Mucosa of descending colon (tissue), 3 donors: ENCODE results near the gene HOXC6. TPM values are rescaled to one million over a fixed set of nuclear protein-coding genes. Genes with fewer than 3 reads are reported as not detected.

ENCODE experiments used
- ATAC-seq: fragments of 200-7000 bp; cut with Tn5 transposase; one replicate; pipeline ENCODE4 v1.9.1; 2020; ENCODE audit warnings: mild to moderate bottlenecking, moderate library complexity
- DNase-seq, 3 donors: peaks; one replicate each; pipeline ENCODE4 v3.0.0-alpha.2; 2020
- H3K36me3 ChIP-seq: fragments of 200-600 bp; one replicate; pipeline ENCODE4 v1.8.0; 2021; ENCODE audit warnings: low read depth, mild to moderate bottlenecking
- H3K4me1 ChIP-seq: fragments of 200-600 bp; one replicate; pipeline ENCODE4 v1.8.0; 2021; ENCODE audit warnings: low read depth, mild to moderate bottlenecking
- H3K4me3 ChIP-seq: fragments of 200-600 bp; one replicate; pipeline ENCODE4 v1.8.0; 2021; ENCODE audit warnings: mild to moderate bottlenecking
- H3K9me3 ChIP-seq: fragments of 200-600 bp; one replicate; pipeline ENCODE4 v1.8.0; 2021; ENCODE audit warnings: mild to moderate bottlenecking
- CTCF ChIP-seq: fragments of 200-600 bp; IDR thresholded peaks from one replicate; pipeline ENCODE4 v1.8.0; 2022; ENCODE audit warnings: antibody characterized with exemption, mild to moderate bottlenecking
- intact Hi-C, 2 donors: fragments of 100-400 bp; cut with DNase I in 1 of 2; cut with micrococcal nuclease in 1 of 2; formaldehyde crosslinking; loops; one replicate each; pipeline versions ENCODE4 v1.11.0 to v1.11.1; 2022; cut with DNase I, micrococcal nuclease
- total RNA-seq, 3 donors: library from RNA; stranded (reverse); fragmentation: NEBNext Ultra II Directional in 2 of 3; extraction: Animal tissue kit (Norgen Biotek cat#: 25700) in 2 of 3; gene quantifications; one replicate each; pipeline versions ENCODE4 v1.2.1 to v1.2.4, GENCODE V29; 2021 to 2023
- donor health status: DM: no; HTN: no; CAD: no; lungs with moderate emphysema.
- donor health status: DM: no; HTN: no; CAD: no.
- donor health status: DM: no; HTN: yes; CAD: no.

The HOXC6 gene
- total RNA-seq, 3 donors from 2014 or later, result 0.22 to 0.32 TPM; not detected in 1

- intact Hi-C loops, result no loop called here
- peaks cover 30% of the 10 kb centered on the region for H3K4me1 ChIP-seq
- DNase-seq (peak in 1 of 3 donors; percentile 37), ATAC-seq (no peak)
- H3K36me3 ChIP-seq, result no peaks in the 10 kb centered on the region
- no peak overlapping the region for H3K4me3 ChIP-seq
- no peaks in the 10 kb centered on the region for H3K9me3 ChIP-seq
- no peak for TF ChIP-seq CTCF
These were observed 34.3 kb upstream of the HOXC6 start for GRCh38 chr12:53994009-53994263.

- no peak for TF ChIP-seq CTCF
- DNase-seq, result peak in 1 of 3 donors; percentile 38
- Histone ChIP-seq H3K4me3 (no peak overlapping the region), H3K9me3 (no peaks in the 10 kb centered on the region), H3K4me1 (peaks cover 28% of the 10 kb centered on the region), H3K36me3 (no peaks in the 10 kb centered on the region)
- intact Hi-C loops, result no loop called here
- peak; percentile 9 for ATAC-seq
These were observed 33.8 kb upstream of the HOXC6 start for GRCh38 chr12:53994264-53995001.

- peaks cover 30% of the 10 kb centered on the region for H3K4me1 ChIP-seq
- ATAC-seq (peak; percentile 6), DNase-seq (peak in 1 of 3 donors; percentile 30)
- TF ChIP-seq CTCF, result no peak
- H3K4me3 ChIP-seq, result no peak overlapping the region
- no peaks in the 10 kb centered on the region for H3K36me3 ChIP-seq
- no peaks in the 10 kb centered on the region for H3K9me3 ChIP-seq
- intact Hi-C loops, result no loop called here
These were observed 33.2 kb upstream of the HOXC6 start for GRCh38 chr12:53995002-53995377.

GRCh38 chr12:53995378-53996239 is 32.6 kb upstream of the HOXC6 start:
- peak; percentile 13 to 51 (median 33) for DNase-seq
- no peaks in the 10 kb centered on the region for H3K9me3 ChIP-seq
- no peaks in the 10 kb centered on the region for H3K36me3 ChIP-seq
- ATAC-seq, result peak; percentile 57
- no peak for TF ChIP-seq CTCF
- H3K4me3 ChIP-seq, result no peak overlapping the region
- intact Hi-C loops, result no loop called here
- H3K4me1 ChIP-seq, result peaks cover 34% of the 10 kb centered on the region

- no peak for ATAC-seq
- Histone ChIP-seq H3K9me3 (no peaks in the 10 kb centered on the region), H3K4me1 (peaks cover 32% of the 10 kb centered on the region), H3K4me3 (no peak overlapping the region), H3K36me3 (no peaks in the 10 kb centered on the region)
- no peak for DNase-seq
- TF ChIP-seq CTCF, result no peak
- intact Hi-C loops, result no loop called here
These were observed 31.7 kb upstream of the HOXC6 start for GRCh38 chr12:53996240-53997203.
